ENCODE data around the gene EHD2. TPM values are rescaled to one million over a fixed set of nuclear protein-coding genes. Genes with fewer than 3 reads are reported as not detected.
A peak's percentile ranks its signal among the peaks of the same experiment; 100 is the strongest.

The EHD2 gene
- total and polyA plus RNA-seq, 2 of the 13 experiments (the other 11 are each of a cell fraction or from before 2014, with no cell fraction given) = 0.09 to 0.28 TPM

- TF ChIP-seq TBL1XR1 (IDR thresholded peaks at IDR 0.05; ENCODE audit: borderline replicate concordance, low read length, partially characterized antibody) (no peak), ZNF773 (CRISPR knock-in tag; IDR thresholded peaks at IDR 0.05; ENCODE audit: borderline replicate concordance) (peak; percentile 29; the same call in 1 of the 2 replicates), YY1 (IDR thresholded peaks at IDR 0.05; ENCODE audit: insufficient read depth, insufficient replicate concordance, low read depth, low read length) (peak; percentile 23), PHF5A (CRISPR knock-in tag; IDR thresholded peaks at IDR 0.05; ENCODE audit: low read depth, unreplicated experiment) (peak; percentile 42), CREBL2 (CRISPR knock-in tag; IDR thresholded peaks at IDR 0.05; ENCODE audit: borderline replicate concordance) (0 out of 2 replicates have a peak, but pooled peaks have one; percentile 59), ZBTB14 (CRISPR knock-in tag; IDR thresholded peaks at IDR 0.05) (peak; percentile 25; the same call in 1 of the 2 replicates), SP4 (CRISPR knock-in tag; IDR thresholded peaks at IDR 0.05) (peak; percentile 94), PATZ1 (CRISPR knock-in tag; IDR thresholded peaks at IDR 0.05) (peak; percentile 49), PHF8 (CRISPR knock-in tag; IDR thresholded peaks at IDR 0.05) (peak; percentile 88), ZNF230 (CRISPR knock-in tag; IDR thresholded peaks at IDR 0.05) (peak; percentile 67; the same call in 1 of the 2 replicates), THAP11 (CRISPR knock-in tag; IDR thresholded peaks at IDR 0.05) (peak; percentile 72), SMAD3 (CRISPR knock-in tag; IDR thresholded peaks at IDR 0.05) (peak; percentile 54; the same call in 1 of the 2 replicates), SPEN (CRISPR knock-in tag; IDR thresholded peaks at IDR 0.05; ENCODE audit: low read depth) (peak; percentile 55), PHF20 (CRISPR knock-in tag; IDR thresholded peaks at IDR 0.05) (peak; percentile 48; the same call in 1 of the 2 replicates), MZF1 (CRISPR knock-in tag; IDR thresholded peaks at IDR 0.05; ENCODE audit: borderline replicate concordance) (no peak), ZSCAN29 (CRISPR knock-in tag; conservative IDR thresholded peaks at IDR 0.05) (0 out of 2 replicates have a peak, but pooled peaks have one; percentile 66)
- TF ChIP-seq, protein P1, sequence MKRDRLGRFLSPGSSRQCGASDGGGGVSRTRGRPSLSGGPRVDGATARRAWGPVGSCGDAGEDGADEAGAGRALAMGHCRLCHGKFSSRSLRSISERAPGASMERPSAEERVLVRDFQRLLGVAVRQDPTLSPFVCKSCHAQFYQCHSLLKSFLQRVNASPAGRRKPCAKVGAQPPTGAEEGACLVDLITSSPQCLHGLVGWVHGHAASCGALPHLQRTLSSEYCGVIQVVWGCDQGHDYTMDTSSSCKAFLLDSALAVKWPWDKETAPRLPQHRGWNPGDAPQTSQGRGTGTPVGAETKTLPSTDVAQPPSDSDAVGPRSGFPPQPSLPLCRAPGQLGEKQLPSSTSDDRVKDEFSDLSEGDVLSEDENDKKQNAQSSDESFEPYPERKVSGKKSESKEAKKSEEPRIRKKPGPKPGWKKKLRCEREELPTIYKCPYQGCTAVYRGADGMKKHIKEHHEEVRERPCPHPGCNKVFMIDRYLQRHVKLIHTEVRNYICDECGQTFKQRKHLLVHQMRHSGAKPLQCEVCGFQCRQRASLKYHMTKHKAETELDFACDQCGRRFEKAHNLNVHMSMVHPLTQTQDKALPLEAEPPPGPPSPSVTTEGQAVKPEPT (CRISPR knock-in tag; IDR thresholded peaks at IDR 0.05; ENCODE audit: low read depth) = 0 out of 2 replicates have a peak, but pooled peaks have one; percentile 63
Measured at GRCh38 chr19:47778049-47778953, 65.1 kb downstream of the EHD2 start, which contains the start of gene SELENOW (continued).

Measured in HepG2 (cell line).